Smooth muscle cell (in vitro differentiated cells): Measurements from ENCODE around the gene SMIM8. TPM values are rescaled to one million over a fixed set of nuclear protein-coding genes. Genes with fewer than 3 reads are reported as not detected.

Experiments
- DNase-seq: peaks from one replicate; lab custom pipeline; 2025; ENCODE audit not compliant: unreplicated experiment; lab: John Stamatoyannopoulos, UW
- H2AFZ ChIP-seq: fragments of 200-600 bp; sonication (generic); 2 replicates; pipeline ENCODE4 v1.6.0; 2016; ENCODE audit warnings: antibody characterized with exemption, low read depth, mild to moderate bottlenecking
- H3F3A ChIP-seq: fragments of 200-600 bp; sonication (generic); 2 replicates; pipeline ENCODE4 v1.6.0; 2017; ENCODE audit warnings: antibody characterized with exemption, low read depth
- H3K27ac ChIP-seq: fragments of 200-600 bp; sonication (generic); 2 replicates; pipeline ENCODE4 v1.5.1; 2016; ENCODE audit warnings: low read depth, mild to moderate bottlenecking
- H3K27me3 ChIP-seq: fragments of 200-600 bp; sonication (generic); 2 replicates; pipeline ENCODE4 v1.6.1; 2016; ENCODE audit warnings: low read depth, mild to moderate bottlenecking
- H3K36me3 ChIP-seq: fragments of 200-600 bp; sonication (generic); 2 replicates; pipeline ENCODE4 v1.5.1; 2016; ENCODE audit warnings: low read depth
- H3K4me1 ChIP-seq: fragments of 200-600 bp; sonication (generic); 2 replicates; pipeline ENCODE4 v1.5.1; 2016; ENCODE audit warnings: low read depth
- H3K4me2 ChIP-seq: fragments of 200-600 bp; sonication (generic); 2 replicates; pipeline ENCODE4 v1.6.0; 2016; ENCODE audit warnings: mild to moderate bottlenecking
- H3K4me3 ChIP-seq: fragments of 200-600 bp; sonication (generic); 2 replicates; pipeline ENCODE4 v1.5.1; 2016; ENCODE audit warnings: mild to moderate bottlenecking
- H3K79me2 ChIP-seq: fragments of 200-600 bp; sonication (generic); 2 replicates; pipeline ENCODE4 v1.6.0; 2016; ENCODE audit warnings: low read depth, mild to moderate bottlenecking
- H3K9ac ChIP-seq: fragments of 200-600 bp; sonication (generic); 2 replicates; pipeline ENCODE4 v1.6.0; 2016; ENCODE audit warnings: low read depth
- H3K9me3 ChIP-seq: fragments of 200-600 bp; sonication (generic); replicated peaks from 2 replicates; pipeline ENCODE4 v1.5.1; 2016; ENCODE audit warnings: low read depth
- H4K20me1 ChIP-seq: fragments of 200-600 bp; sonication (generic); 2 replicates; pipeline ENCODE4 v1.6.0; 2016; ENCODE audit warnings: low read depth
- CTCF ChIP-seq: fragments of 200-600 bp; sonication (generic); IDR thresholded peaks from 2 replicates; pipeline ENCODE4 v1.5.1; 2017; ENCODE audit warnings: borderline replicate concordance, mild to moderate bottlenecking, antibody characterized with exemption; ENCODE audit not compliant: insufficient read depth, poor library complexity, severe bottlenecking
- WGBS: methylation state at CpG from one replicate; pipeline ENCODE4 v1.1.7; 2016; ENCODE audit warnings: low lambda C conversion rate; 5-methylcytosine and 5-hydroxymethylcytosine counted together
- polyA plus RNA-seq: library from polyadenylated mRNA; unstranded; fragments of >200 nt; fragmentation: Nextera tagmentation; extraction: Ambion mirVana; gene quantifications from 2 replicates; pipeline ENCODE4 v1.2.1, GENCODE V29; 2016
- total RNA-seq: library from RNA; depleted of rRNA; stranded (reverse); fragments of >200 nt; gene quantifications from 2 replicates; pipeline ENCODE4 v1.2.3, GENCODE V29; 2014

SMIM8 gene
- total and polyA plus RNA-seq, 2 experiments from 2014 or later, result 8.0 to 9.3 TPM

GRCh38 chr6:87341899-87342298 is 19.5 kb downstream of the SMIM8 start:
- peaks cover 3% of the 10 kb centered on the region for H3K79me2 ChIP-seq
- no peaks in the 10 kb centered on the region for H3K9me3 ChIP-seq
- no peak for TF ChIP-seq CTCF
- no peaks in the 10 kb centered on the region for H3K36me3 ChIP-seq
- no peak overlapping the region for H3K27ac ChIP-seq
- no peaks in the 10 kb centered on the region for H3K27me3 ChIP-seq
- H2AFZ ChIP-seq, result no peak overlapping the region
- H3K4me2 ChIP-seq, result no peak overlapping the region
- no peak overlapping the region for H3K4me3 ChIP-seq
- H3K9ac ChIP-seq, result no peak overlapping the region
- H3K4me1 ChIP-seq, result peaks cover 7% of the 10 kb centered on the region
- 95% methylated on average over 1 of the region's 1 CpG for WGBS
- peaks cover 8% of the 10 kb centered on the region for H3F3A ChIP-seq
- no peak for DNase-seq
- H4K20me1 ChIP-seq, result peaks cover 54% of the 10 kb centered on the region

GRCh38 chr6:87342829-87343228 is 20.4 kb downstream of the SMIM8 start:
- Histone ChIP-seq H4K20me1 (peaks cover 47% of the 10 kb centered on the region), H3K9me3 (no peaks in the 10 kb centered on the region), H3K4me2 (peak overlapping the region; percentile 17), H3K27ac (no peak overlapping the region), H2AFZ (no peak overlapping the region), H3K4me3 (no peak overlapping the region), H3K27me3 (no peaks in the 10 kb centered on the region), H3K36me3 (no peaks in the 10 kb centered on the region), H3K9ac (no peak overlapping the region), H3F3A (peaks cover 8% of the 10 kb centered on the region), H3K79me2 (no peaks in the 10 kb centered on the region), H3K4me1 (peaks cover 7% of the 10 kb centered on the region)
- no peak for DNase-seq
- no peak for TF ChIP-seq CTCF

- H3K9ac ChIP-seq, result peak within 1 kb of the TSS; percentile 61
- DNase-seq, result no peak
- H3K9me3 ChIP-seq, result no peaks in the 10 kb centered on the region
- no peak within 1 kb of the TSS for H3K4me3 ChIP-seq
- peak within 1 kb of the TSS; percentile 83 for H3K27ac ChIP-seq
- H3K79me2 ChIP-seq, result no peaks in the 10 kb centered on the region
- 10% methylated on average over 2 of the region's 2 CpGs for WGBS
- H3K4me2 ChIP-seq, result peak within 1 kb of the TSS; percentile 51
- no peak within 1 kb of the TSS for H2AFZ ChIP-seq
- H3K27me3 ChIP-seq, result no peaks in the 10 kb centered on the region
- H4K20me1 ChIP-seq, result peaks cover 42% of the 10 kb centered on the region
- H3K36me3 ChIP-seq, result no peaks in the 10 kb centered on the region
- no peak for TF ChIP-seq CTCF
- peaks cover 7% of the 10 kb centered on the region for H3K4me1 ChIP-seq
- H3F3A ChIP-seq, result peaks cover 8% of the 10 kb centered on the region
Observed at GRCh38 chr6:87344731-87345130, 22.3 kb downstream of the SMIM8 start, which contains the start of gene C6orf163. C6orf163 (plus strand) TSS chr6:87344813; CDS start chr6:87345100, 287 bp downstream.

GRCh38 chr6:87346700-87347099 is 24.3 kb downstream of the SMIM8 start:
- WGBS, result 95% methylated on average over 3 of the region's 3 CpGs
- Histone ChIP-seq H3K36me3 (no peaks in the 10 kb centered on the region), H3K79me2 (no peaks in the 10 kb centered on the region), H3K9ac (no peak overlapping the region), H3K4me3 (no peak overlapping the region), H3K4me2 (no peak overlapping the region), H3K9me3 (no peaks in the 10 kb centered on the region), H4K20me1 (peaks cover 35% of the 10 kb centered on the region), H3F3A (peaks cover 7% of the 10 kb centered on the region), H3K27ac (no peak overlapping the region), H3K27me3 (no peaks in the 10 kb centered on the region), H2AFZ (no peak overlapping the region), H3K4me1 (peaks cover 7% of the 10 kb centered on the region)
- DNase-seq, result no peak
- TF ChIP-seq CTCF, result no peak
